Measurements from ENCODE around the gene PDE6B.
"Not testable (repeated sequence)": the region's sequence is repeated elsewhere in the genome, so short reads cannot be mapped to it uniquely, and the experiment has no call there.

The PDE6B gene

GRCh38 chr4:666436-666810, 41.0 kb downstream of the PDE6B start:
- no peak for DNase-seq
- no peak for TF ChIP-seq GATA1 (IDR thresholded peaks at IDR 0.05; ENCODE audit: low read depth, low read length)
- no peak for TF ChIP-seq POLR2A (IDR thresholded peaks at IDR 0.05; ENCODE audit: low read length)

- no peak for TF ChIP-seq GATA1 (IDR thresholded peaks at IDR 0.05; ENCODE audit: low read depth, low read length)
- no peak for TF ChIP-seq POLR2A (IDR thresholded peaks at IDR 0.05; ENCODE audit: low read length)
These were observed 41.6 kb downstream of the PDE6B start for GRCh38 chr4:666822-667544.

GRCh38 chr4:667545-667925, 42.2 kb downstream of the PDE6B start:
- DNase-seq: no peak
- TF ChIP-seq POLR2A (IDR thresholded peaks at IDR 0.05; ENCODE audit: low read length) (no peak), GATA1 (IDR thresholded peaks at IDR 0.05; ENCODE audit: low read depth, low read length) (no peak)

More at GRCh38 chr4:666822-667544, 41.6 kb downstream of the PDE6B start:
- DNase-seq: no peak

DNA sequence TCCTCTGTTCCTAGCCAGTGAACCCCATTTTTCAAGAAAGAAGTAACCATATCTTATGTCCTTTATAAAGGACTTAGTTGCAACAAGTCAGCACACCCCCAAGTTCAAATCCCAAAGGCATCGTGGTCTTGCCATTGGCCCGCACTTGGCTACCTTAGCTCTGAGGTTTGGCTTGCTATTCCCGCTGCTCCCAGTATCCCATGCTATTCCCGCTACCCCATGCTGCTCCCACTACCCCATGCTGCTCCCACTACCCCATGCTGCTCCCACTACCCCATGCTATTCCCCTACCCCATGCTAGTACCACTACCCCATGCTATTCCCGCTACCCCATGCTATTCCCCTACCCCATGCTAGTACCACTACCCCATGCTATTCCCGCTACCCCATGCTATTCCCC, 42.8 kb downstream of the PDE6B start:
- not testable (repeated sequence) for DNase-seq

DNA sequence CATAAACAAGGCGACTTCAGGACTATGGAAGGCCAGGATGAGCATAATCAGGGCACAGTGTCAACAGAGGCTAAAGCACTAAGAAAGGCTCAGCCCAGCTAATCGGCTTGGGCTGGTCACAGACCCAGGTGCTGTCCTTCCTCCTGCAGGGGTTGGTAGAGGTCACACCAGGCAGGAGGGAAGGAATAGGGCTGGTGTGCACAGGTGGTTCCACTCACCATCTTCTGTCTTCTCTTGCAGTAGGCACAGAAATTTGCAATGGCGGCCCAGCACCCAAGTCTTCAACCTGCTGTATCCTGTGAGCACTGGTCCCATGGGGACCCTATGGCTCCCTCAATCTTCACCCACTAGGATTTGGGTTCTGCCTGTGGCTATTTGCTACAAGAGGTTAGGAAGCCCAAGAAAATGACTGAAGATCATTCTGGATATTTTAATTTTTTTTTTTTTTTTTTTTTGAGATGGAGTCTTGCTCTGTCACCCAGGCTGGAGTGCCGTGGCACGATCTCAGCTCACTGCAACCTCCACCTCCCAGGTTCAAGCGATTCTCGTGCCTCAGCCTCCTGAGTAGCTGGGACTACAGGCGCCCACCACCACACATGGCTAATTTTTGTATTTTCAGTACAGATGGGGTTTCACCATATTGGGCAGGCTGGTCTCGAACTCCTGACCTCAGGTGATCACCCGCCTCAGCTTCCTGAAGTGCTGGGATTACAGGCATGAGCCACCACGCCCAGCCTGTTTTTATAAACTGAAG, 44.6 kb downstream of the PDE6B start:
- not testable (repeated sequence) for DNase-seq
- TF ChIP-seq POLR2A (IDR thresholded peaks at IDR 0.05; ENCODE audit: low read length): peak; percentile 16

- TF ChIP-seq GATA1 (IDR thresholded peaks at IDR 0.05; ENCODE audit: low read depth, low read length) (no peak), POLR2A (IDR thresholded peaks at IDR 0.05; ENCODE audit: low read length) (no peak)
- no peak for DNase-seq
These were observed 46.4 kb downstream of the PDE6B start for GRCh38 chr4:671769-672168.

DNA sequence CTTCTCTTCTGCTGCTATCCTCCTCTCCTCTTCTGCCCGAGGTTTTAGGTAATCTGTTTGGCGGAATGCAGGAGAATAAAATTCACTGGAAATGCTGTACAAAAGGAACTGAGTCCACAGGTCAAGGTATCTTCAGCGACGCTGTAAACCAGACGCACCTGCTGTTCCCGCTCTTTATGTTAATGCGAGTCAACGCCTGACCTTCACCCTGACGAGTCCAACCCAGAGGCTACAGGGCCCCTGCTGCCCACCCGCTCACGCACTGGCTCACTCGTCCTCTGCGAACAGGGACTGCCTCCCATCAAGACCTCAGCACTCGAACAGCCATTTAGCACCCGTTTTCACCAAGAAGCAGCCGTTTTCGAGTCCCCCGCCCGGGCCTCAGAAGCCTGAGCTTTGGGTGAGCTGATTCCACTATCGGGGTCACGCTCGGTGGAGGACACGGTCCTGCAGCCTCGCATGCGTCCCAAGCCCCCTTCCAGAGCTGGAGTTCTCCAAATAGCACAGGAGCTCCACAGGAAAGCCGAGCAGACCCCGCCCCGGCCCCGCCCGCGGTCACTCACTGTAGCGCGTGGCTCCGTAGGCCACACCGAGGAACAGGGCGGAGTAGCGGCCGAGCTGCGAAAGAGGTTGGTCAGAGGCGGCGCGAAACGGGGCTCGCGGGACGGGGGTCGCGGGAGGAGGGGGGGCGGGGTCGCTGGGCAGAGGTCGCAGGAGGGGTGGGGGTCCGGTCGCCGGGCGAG, 48.1 kb downstream of the PDE6B start:
- TF ChIP-seq POLR2A (IDR thresholded peaks at IDR 0.05; ENCODE audit: low read length) (no peak), GATA1 (IDR thresholded peaks at IDR 0.05; ENCODE audit: low read depth, low read length) (no peak)
- peak; percentile 65 to 66 for DNase-seq

GRCh38 chr4:674172-675035, 49.0 kb downstream of the PDE6B start, which contains the start of the genes ATP5ME and MYL5:
Gene ATP5ME, minus strand, starts transcription at chr4:674276. Its CDS starts 29 bp downstream, at chr4:674247.
Gene MYL5, plus strand, starts transcription at chr4:674542. Its CDS starts 3,485 bp downstream, at chr4:678027.
- TF ChIP-seq POLR2A (IDR thresholded peaks at IDR 0.05; ENCODE audit: low read length) (peak; percentile 86), GATA1 (IDR thresholded peaks at IDR 0.05; ENCODE audit: low read depth, low read length) (no peak)
- peak; percentile 97 to 98 for DNase-seq

DNA sequence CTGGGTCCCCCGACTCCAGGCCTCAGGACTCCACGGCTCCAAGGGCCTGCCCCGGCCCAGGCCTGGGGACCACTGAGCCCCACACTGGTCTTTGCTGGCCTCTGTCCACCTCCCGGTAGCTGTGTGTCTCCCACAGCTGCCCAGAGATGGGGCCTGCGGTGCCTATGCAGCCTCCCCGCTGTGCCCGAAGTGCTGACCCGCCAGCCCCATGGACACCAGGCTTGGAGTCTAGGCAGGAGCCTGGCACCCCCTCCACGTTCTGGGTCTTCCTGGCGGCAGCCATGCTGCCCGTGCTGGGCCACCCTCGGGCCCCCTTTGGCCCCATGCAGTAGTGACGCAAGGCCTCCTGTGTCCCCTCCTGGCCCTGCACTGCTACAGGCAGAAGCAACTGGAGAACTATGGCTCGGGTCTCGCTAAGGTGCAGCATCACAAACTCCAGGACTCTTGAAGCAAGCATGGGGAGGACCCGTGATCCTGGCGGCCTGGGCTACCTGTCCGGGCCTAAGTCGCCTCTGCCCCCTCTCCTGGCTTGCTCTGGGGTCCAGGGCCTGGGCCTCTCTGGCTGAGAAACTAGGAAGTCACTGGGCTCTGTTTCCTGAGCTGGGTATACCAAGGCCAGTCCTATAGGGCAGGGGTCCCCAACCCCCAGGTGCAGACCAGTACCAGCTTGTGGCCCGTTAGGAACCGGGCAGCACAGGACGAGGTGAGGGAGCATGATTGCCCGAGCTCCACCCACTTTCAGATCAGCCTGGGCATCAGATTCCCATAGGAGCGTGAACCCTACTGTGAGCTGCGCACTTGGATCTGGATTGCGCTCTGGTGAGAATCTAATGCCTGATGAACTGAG, 49.9 kb downstream of the PDE6B start:
- peak; percentile 56 for DNase-seq
- TF ChIP-seq GATA1 (IDR thresholded peaks at IDR 0.05; ENCODE audit: low read depth, low read length) (no peak), POLR2A (IDR thresholded peaks at IDR 0.05; ENCODE audit: low read length) (no peak)

DNA sequence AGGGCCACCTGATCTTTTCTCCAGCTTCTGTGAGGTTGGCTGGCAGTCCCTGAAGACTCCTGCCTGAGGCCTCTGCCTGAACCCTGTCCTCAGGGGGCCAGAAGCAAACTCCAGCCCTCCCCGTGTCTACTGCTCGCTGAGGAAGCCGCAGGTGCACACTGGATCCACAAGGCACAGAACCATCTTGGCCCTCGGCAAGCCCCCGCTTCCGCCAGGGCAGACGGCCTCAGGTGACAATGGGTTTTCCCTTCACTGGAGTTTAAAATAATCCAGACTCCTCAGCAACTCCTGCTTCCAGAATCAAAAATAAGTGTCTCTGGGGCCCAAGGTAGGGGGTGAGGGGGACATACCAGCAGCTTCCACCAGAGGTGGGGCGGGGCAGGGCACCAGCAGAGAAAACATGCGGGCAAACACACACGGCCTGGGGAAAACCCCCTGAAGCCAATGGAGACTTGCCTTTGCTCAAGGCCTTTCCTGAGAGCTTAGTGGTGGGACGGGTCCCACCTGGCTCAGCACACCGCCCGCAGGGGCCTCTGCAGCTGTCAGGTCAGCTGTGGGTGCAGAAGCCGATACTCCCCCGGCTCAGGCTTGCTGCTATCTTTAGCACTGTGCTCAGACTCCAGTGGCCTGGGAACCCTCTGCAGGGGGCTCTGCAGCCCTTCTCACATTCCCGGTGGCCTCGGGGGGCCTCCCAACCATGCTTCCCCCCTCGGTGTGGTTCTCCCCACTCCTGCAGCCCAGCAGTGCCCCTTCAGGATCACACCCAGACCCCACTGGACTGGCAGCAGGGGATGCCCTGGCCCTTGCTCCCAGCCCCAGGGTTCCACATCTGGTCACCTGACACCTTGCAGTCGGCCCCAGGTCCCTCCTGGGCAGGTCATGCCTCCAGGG, 50.9 kb downstream of the PDE6B start:
- no peak for DNase-seq
- no peak for TF ChIP-seq POLR2A (IDR thresholded peaks at IDR 0.05; ENCODE audit: low read length)
- TF ChIP-seq GATA1 (IDR thresholded peaks at IDR 0.05; ENCODE audit: low read depth, low read length): no peak

GRCh38 chr4:676871-677235, 51.5 kb downstream of the PDE6B start:
- TF ChIP-seq POLR2A (IDR thresholded peaks at IDR 0.05; ENCODE audit: low read length) (no peak), GATA1 (IDR thresholded peaks at IDR 0.05; ENCODE audit: low read depth, low read length) (no peak)
- DNase-seq: no peak

All from erythroblast (primary cell).